NT2/D1 (cell line): Measurements from ENCODE around the gene WNT6.

Source experiments
- SUZ12 ChIP-seq: IDR thresholded peaks from 2 replicates; pipeline ENCODE4 v1.6.1; 2011; ENCODE audit not compliant: insufficient read length, insufficient read depth; ENCODE audit errors: extremely low read depth
- YY1 ChIP-seq: IDR thresholded peaks from 2 replicates; pipeline ENCODE4 v1.6.1; 2011; ENCODE audit not compliant: insufficient read length, insufficient read depth

DNA sequence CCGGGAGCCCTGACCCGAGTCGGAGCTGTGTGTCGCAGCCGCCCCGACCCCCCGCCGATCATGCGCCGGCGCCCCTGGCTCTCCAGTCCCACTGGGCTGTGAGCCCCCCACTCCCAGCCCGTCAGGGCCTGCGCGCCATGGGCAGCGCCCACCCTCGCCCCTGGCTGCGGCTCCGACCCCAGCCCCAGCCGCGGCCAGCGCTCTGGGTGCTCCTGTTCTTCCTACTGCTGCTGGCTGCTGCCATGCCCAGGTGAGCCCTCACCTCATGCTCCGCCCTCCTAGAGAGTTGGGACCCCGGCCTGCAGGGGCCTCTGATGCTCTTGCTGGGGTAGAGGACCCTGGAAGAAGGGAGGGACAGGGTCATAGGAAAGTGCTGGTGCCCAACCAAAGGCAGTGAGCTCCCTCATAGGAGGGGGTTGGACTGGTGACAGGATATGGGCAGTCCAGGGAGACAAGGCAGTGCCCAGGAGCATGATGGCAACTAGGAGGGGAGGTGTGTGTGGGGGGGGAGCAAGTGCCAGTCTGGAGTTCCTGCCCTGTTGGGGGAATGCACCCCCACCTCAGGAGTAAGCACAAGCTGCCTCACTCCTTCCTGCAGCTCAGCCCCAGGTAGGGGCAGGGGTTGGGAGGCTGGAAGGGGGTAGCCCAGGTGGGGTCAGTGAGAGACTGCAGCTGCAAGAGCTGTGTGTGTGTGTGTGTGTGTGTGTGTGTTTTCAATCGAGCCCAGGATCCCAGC, 21.4 kb downstream of the WNT6 start:
- TF ChIP-seq YY1 (no peak), SUZ12 (no peak)
